Measurements from ENCODE around the gene ZNF786.

ZNF786 gene

GRCh38 chr7:149027611-149028345 is 62.7 kb downstream of the ZNF786 start:
- DNase-seq = peak; percentile 19

GRCh38 chr7:149027055-149027454 is 63.5 kb downstream of the ZNF786 start:
- no peak for DNase-seq

- no peak for DNase-seq
Observed at GRCh38 chr7:149023662-149024061, 66.9 kb downstream of the ZNF786 start.

GRCh38 chr7:149022756-149023360 is 67.7 kb downstream of the ZNF786 start:
- DNase-seq = no peak

GRCh38 chr7:149021725-149022062 is 68.8 kb downstream of the ZNF786 start:
- DNase-seq = no peak

GRCh38 chr7:149020483-149020882 is 70.0 kb downstream of the ZNF786 start:
- no peak for DNase-seq
